ENCODE data around the gene RMI2. TPM values are rescaled to one million over a fixed set of nuclear protein-coding genes. Genes with fewer than 3 reads are reported as not detected.

The RMI2 gene
- total RNA-seq, 6 experiments from 2014 or later: 0.37 to 2.9 (median 1.0) TPM

GRCh38 chr16:11334831-11335404, 10.3 kb upstream of the RMI2 start:
- Histone ChIP-seq H3K4me1 (no peaks in the 10 kb centered on the region), H3K4me3 (no peak overlapping the region), H3K36me3 (no peaks in the 10 kb centered on the region), H3K9me3 (no peaks in the 10 kb centered on the region), H3K27me3 (no peaks in the 10 kb centered on the region), H3K27ac (no peak overlapping the region)
- 86% methylated on average over 3 of the region's 6 CpGs for WGBS (ENCODE audit: insufficient coverage, low coverage, low lambda C conversion rate, missing lambda C conversion rate)
- intact Hi-C loops (cut with DNase I): no loop called here
- ATAC-seq: no peak
- TF ChIP-seq POLR2A (IDR thresholded peaks at IDR 0.05): no peak
- no peak for TF ChIP-seq CTCF (IDR thresholded peaks at IDR 0.05)
- no peak for DNase-seq

- intact Hi-C loops (cut with DNase I): no loop called here
- H3K4me3 ChIP-seq: no peak overlapping the region
- no peak for DNase-seq
- no peaks in the 10 kb centered on the region for H3K27me3 ChIP-seq
- TF ChIP-seq POLR2A (IDR thresholded peaks at IDR 0.05): no peak
- TF ChIP-seq CTCF (IDR thresholded peaks at IDR 0.05): no peak
- ATAC-seq: no peak
- H3K36me3 ChIP-seq: no peaks in the 10 kb centered on the region
- H3K27ac ChIP-seq: no peak overlapping the region
- H3K4me1 ChIP-seq: no peaks in the 10 kb centered on the region
- WGBS (ENCODE audit: insufficient coverage, low coverage, low lambda C conversion rate, missing lambda C conversion rate): 100% methylated on average over 1 of the region's 3 CpGs
- no peaks in the 10 kb centered on the region for H3K9me3 ChIP-seq
Observed at GRCh38 chr16:11339075-11339474, 6.2 kb upstream of the RMI2 start.

- intact Hi-C loops (cut with DNase I): loop anchor here in 1 of 2 donors (10.0 kb wide), 1 partner anchor 76 kb away; the partner anchor contains the start of gene TNP2
- TF ChIP-seq POLR2A (IDR thresholded peaks at IDR 0.05) (no peak), CTCF (IDR thresholded peaks at IDR 0.05) (no peak)
Observed at GRCh38 chr16:11340710-11341109, 4.5 kb upstream of the RMI2 start.

GRCh38 chr16:11341371-11341770, 3.9 kb upstream of the RMI2 start:
- Histone ChIP-seq H3K27me3 (no peaks in the 10 kb centered on the region), H3K4me1 (peaks cover 0 to 7% (median 3%) of the 10 kb centered on the region in 4 donors), H3K4me3 (no peak overlapping the region), H3K36me3 (no peaks in the 10 kb centered on the region), H3K9me3 (no peaks in the 10 kb centered on the region), H3K27ac (no peak overlapping the region)
- TF ChIP-seq CTCF (IDR thresholded peaks at IDR 0.05): no peak
- no peak for TF ChIP-seq POLR2A (IDR thresholded peaks at IDR 0.05)
- 74% methylated on average over 4 of the region's 9 CpGs for WGBS (ENCODE audit: insufficient coverage, low coverage, low lambda C conversion rate, missing lambda C conversion rate)
- ATAC-seq (no peak), DNase-seq (no peak)
- intact Hi-C loops (cut with DNase I): loop anchor here in 1 of 2 donors (10.0 kb wide), 1 partner anchor 77 kb away; the partner anchor contains the start of gene TNP2

More at GRCh38 chr16:11340710-11341109, 4.5 kb upstream of the RMI2 start:
- ATAC-seq (no peak), DNase-seq (no peak)
- Histone ChIP-seq H3K36me3 (no peaks in the 10 kb centered on the region), H3K9me3 (no peaks in the 10 kb centered on the region), H3K4me3 (no peak overlapping the region), H3K4me1 (peaks cover 0 to 7% (median 3%) of the 10 kb centered on the region in 4 donors), H3K27me3 (no peaks in the 10 kb centered on the region), H3K27ac (no peak overlapping the region)
- WGBS (ENCODE audit: insufficient coverage, low coverage, low lambda C conversion rate, missing lambda C conversion rate): 60% methylated on average over 2 of the region's 4 CpGs
